H1 (cell line): Measurements from ENCODE around the gene SLC39A10. TPM values are rescaled to one million over a fixed set of nuclear protein-coding genes. Genes with fewer than 3 reads are reported as not detected.

Experiments used
- CHD1 ChIP-seq: IDR thresholded peaks from 2 replicates; pipeline ENCODE4 v1.6.1; 2012; ENCODE audit warnings: low read depth, low read length, improper control_type of control experiment
- JUN ChIP-seq: IDR thresholded peaks from 2 replicates; pipeline ENCODE4 v1.6.1; 2011; ENCODE audit warnings: low read depth, mild to moderate bottlenecking, improper control_type of control experiment, low read length
- RFX5 ChIP-seq: IDR thresholded peaks from 2 replicates; pipeline ENCODE4 v1.6.1; 2011; ENCODE audit warnings: low read depth, low read length, improper control_type of control experiment, borderline replicate concordance
- TBP ChIP-seq: IDR thresholded peaks from 2 replicates; pipeline ENCODE4 v1.6.1; 2011; ENCODE audit warnings: low read depth, low read length, improper control_type of control experiment
- polyA plus RNA-seq, 7 experiments: library from polyadenylated mRNA; depleted of rRNA in 3 of 7; stranded (reverse) in 5 of 7; unstranded in 2 of 7; fragments of >200 nt in 5 of 7; fragments of 200-250 nt in 2 of 7; gene quantifications; 1 replicate in 5 of 7; 2 replicates in 1 of 7; 4 replicates in 1 of 7; pipeline versions ENCODE4 v1.2.1 to v1.2.3, GENCODE V29; 2011 to 2013; ENCODE audit warnings: missing spikeins in 2 of 7, mixed read lengths in 2 of 7
- total RNA-seq: library from RNA; stranded (reverse); fragmentation: NEBNext Ultra II Directional; extraction: Animal tissue kit (Norgen Biotek cat#: 25700); gene quantifications from 2 replicates; pipeline ENCODE4 v1.2.1, GENCODE V29; 2021
- TF ChIP-seq, protein P1 (sequence below): IDR thresholded peaks from 2 replicates; pipeline ENCODE4 v1.6.1; 2011; ENCODE audit warnings: low read depth, mild to moderate bottlenecking, low read length; ENCODE audit not compliant: insufficient read depth
- TF ChIP-seq, protein P2 (sequence below): IDR thresholded peaks from 2 replicates; pipeline ENCODE4 v1.6.1; 2012; ENCODE audit warnings: low read length, inconsistent platforms

Gene SLC39A10
- total and polyA plus RNA-seq, 2 of the 8 experiments (the other 6 are each of a cell fraction or from before 2014, with no cell fraction given): 68.1 to 234 TPM

GRCh38 chr2:195737511-195738325 lies 80.7 kb downstream of the SLC39A10 start (continued):
- TF ChIP-seq CHD1 (no peak), RFX5 (no peak), JUN (no peak), TBP (no peak)
- TF ChIP-seq, protein P1, sequence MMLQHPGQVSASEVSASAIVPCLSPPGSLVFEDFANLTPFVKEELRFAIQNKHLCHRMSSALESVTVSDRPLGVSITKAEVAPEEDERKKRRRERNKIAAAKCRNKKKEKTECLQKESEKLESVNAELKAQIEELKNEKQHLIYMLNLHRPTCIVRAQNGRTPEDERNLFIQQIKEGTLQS: no peak
- TF ChIP-seq, protein P2, sequence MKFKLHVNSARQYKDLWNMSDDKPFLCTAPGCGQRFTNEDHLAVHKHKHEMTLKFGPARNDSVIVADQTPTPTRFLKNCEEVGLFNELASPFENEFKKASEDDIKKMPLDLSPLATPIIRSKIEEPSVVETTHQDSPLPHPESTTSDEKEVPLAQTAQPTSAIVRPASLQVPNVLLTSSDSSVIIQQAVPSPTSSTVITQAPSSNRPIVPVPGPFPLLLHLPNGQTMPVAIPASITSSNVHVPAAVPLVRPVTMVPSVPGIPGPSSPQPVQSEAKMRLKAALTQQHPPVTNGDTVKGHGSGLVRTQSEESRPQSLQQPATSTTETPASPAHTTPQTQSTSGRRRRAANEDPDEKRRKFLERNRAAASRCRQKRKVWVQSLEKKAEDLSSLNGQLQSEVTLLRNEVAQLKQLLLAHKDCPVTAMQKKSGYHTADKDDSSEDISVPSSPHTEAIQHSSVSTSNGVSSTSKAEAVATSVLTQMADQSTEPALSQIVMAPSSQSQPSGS: no peak
